H1 (cell line): ENCODE measurements around the gene STX8. TPM values are rescaled to one million over a fixed set of nuclear protein-coding genes. Genes with fewer than 3 reads are reported as not detected.

ENCODE experiments used
- BCL11A ChIP-seq, 2 experiments: IDR thresholded peaks; one replicate each; pipeline ENCODE4 v1.6.1; 2011; ENCODE audit warnings: low read depth in 2 of 2, low read length in 2 of 2, mild to moderate bottlenecking in 2 of 2
- KDM4A ChIP-seq: IDR thresholded peaks from one replicate; pipeline ENCODE4 v1.7.1; 2012; ENCODE audit warnings: low read depth, mild to moderate bottlenecking, moderate library complexity, low read length, inconsistent platforms; ENCODE audit not compliant: severe bottlenecking
- polyA plus RNA-seq, 7 experiments: library from polyadenylated mRNA; depleted of rRNA in 3 of 7; stranded (reverse) in 5 of 7; unstranded in 2 of 7; fragments of >200 nt in 5 of 7; fragments of 200-250 nt in 2 of 7; gene quantifications; 1 replicate in 5 of 7; 2 replicates in 1 of 7; 4 replicates in 1 of 7; pipeline versions ENCODE4 v1.2.1 to v1.2.3, GENCODE V29; 2011 to 2013; ENCODE audit warnings: missing spikeins in 2 of 7, mixed read lengths in 2 of 7
- total RNA-seq: library from RNA; stranded (reverse); fragmentation: NEBNext Ultra II Directional; extraction: Animal tissue kit (Norgen Biotek cat#: 25700); gene quantifications from 2 replicates; pipeline ENCODE4 v1.2.1, GENCODE V29; 2021
- TF ChIP-seq, protein P1 (sequence below): IDR thresholded peaks from 2 replicates; pipeline ENCODE4 v1.6.1; 2012; ENCODE audit warnings: inconsistent platforms

Gene STX8
- total and polyA plus RNA-seq, 2 of the 8 experiments (the other 6 are each of a cell fraction or from before 2014, with no cell fraction given) = 22.8 to 42.5 TPM

DNA sequence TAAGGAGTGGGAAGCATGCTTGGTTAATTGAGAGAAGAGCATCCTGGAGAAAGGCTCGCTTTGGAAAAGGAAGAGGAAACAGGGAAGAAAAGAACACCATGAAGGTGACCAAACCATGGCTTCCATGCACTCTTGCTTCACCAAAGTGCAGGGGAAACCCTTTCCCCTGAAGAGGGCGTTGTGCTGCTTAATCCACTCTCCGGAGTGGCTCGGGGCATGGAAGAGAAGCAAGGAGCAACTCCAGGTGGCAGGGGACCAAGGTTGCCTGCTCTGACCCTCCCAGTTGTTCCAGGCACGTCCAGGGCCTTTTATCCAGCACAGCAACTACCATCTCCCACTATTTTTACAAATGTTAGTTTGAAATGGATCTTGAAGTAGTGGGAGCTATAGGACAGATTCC, 108.1 kb downstream of the STX8 start (continued):
- TF ChIP-seq BCL11A (IDR thresholded peaks at IDR 0.05; ENCODE audit: low read depth in 2 of 2, low read length in 2 of 2) (no peak), KDM4A (no peak)
- TF ChIP-seq, protein P1, sequence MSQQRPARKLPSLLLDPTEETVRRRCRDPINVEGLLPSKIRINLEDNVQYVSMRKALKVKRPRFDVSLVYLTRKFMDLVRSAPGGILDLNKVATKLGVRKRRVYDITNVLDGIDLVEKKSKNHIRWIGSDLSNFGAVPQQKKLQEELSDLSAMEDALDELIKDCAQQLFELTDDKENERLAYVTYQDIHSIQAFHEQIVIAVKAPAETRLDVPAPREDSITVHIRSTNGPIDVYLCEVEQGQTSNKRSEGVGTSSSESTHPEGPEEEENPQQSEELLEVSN = no peak
